Measurements from ENCODE around the gene RAB11FIP5.

Gene RAB11FIP5

DNA sequence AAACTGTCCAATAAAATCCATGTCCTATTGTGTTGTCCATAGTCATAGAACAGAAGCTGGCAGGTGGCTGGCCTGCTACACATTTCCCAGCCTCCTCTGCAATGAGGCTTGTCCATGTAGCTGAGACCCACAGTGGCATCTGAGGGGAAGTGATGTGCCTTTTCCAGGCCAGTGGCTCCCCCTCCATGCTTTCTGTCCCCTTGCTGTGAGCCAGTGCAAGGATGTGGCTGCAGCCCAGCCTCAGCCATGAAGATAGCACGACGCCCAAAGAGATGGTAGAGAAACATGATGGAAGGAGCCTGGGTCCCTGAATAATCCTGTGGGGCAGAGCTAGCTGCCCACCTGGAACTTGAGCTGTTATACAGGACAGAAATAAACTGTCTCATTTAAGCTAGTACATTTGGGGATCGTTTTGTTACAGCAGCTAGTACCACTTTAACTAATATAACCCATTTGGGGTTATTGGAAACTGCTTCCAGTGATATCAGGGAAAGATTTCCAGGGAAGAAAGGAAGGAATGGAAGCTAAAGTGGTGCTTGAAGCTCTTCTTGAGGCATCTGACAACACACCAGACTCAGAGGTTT, 81.6 kb downstream of the RAB11FIP5 start:
- no peak overlapping the region for H3K4me3 ChIP-seq (ENCODE audit: low read depth, low read length)
- no peak for DNase-seq (ENCODE audit: low read depth)
- TF ChIP-seq CTCF (IDR thresholded peaks at IDR 0.05; ENCODE audit: control insufficient read depth, extremely low read depth, insufficient read depth): no peak

- TF ChIP-seq CTCF (IDR thresholded peaks at IDR 0.05; ENCODE audit: control insufficient read depth, extremely low read depth, insufficient read depth): no peak
- DNase-seq (ENCODE audit: low read depth): no peak
- H3K4me3 ChIP-seq (ENCODE audit: low read depth, low read length): no peak overlapping the region
These were observed 83.9 kb downstream of the RAB11FIP5 start for GRCh38 chr2:73028841-73029240.

DNA sequence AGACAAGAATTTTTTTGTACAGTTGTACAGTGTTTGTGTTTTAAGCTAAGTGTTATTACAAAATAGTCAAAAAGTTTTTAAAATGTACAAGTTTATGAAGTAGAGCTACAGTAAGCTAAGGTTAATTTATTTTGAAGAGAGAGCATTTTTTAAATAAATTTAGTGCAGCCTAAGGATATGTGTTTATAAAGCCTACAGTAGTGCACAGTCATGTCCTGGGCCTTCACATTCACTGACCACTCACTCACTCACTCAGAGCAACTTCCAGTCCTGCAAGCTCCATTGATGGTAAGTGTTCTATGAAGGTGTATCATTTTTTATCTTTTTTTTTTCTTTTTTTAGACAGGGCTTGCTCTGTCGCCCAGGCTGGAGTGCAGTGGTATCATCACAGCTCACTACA, 85.4 kb downstream of the RAB11FIP5 start:
- no peak for TF ChIP-seq CTCF (IDR thresholded peaks at IDR 0.05; ENCODE audit: control insufficient read depth, extremely low read depth, insufficient read depth)
- DNase-seq (ENCODE audit: low read depth): no peak
- no peak overlapping the region for H3K4me3 ChIP-seq (ENCODE audit: low read depth, low read length)

GRCh38 chr2:73023497-73023896, 89.3 kb downstream of the RAB11FIP5 start:
- DNase-seq (ENCODE audit: low read depth): no peak
- TF ChIP-seq CTCF (IDR thresholded peaks at IDR 0.05; ENCODE audit: control insufficient read depth, extremely low read depth, insufficient read depth): no peak
- H3K4me3 ChIP-seq (ENCODE audit: low read depth, low read length): no peak overlapping the region

All from LNCaP clone FGC (cell line).